DND-41 (cell line): ENCODE results near the gene DPP7.

Source experiments
- ATAC-seq: fragments of 200-7000 bp; cut with Tn5 transposase; 3 replicates; pipeline ENCODE4 v1.9.1; 2021; ENCODE audit warnings: low read depth; ENCODE audit not compliant: insufficient read depth
- DNase-seq: peaks from one replicate; pipeline ENCODE4 v3.0.0-alpha.2; 2020
- H2AFZ ChIP-seq: 2 replicates; pipeline ENCODE4 v1.6.0; 2012; ENCODE audit warnings: low read depth, low read length
- H3K27ac ChIP-seq: 2 replicates; pipeline ENCODE4 v1.5.1; 2012; ENCODE audit warnings: low read length, inconsistent platforms
- H3K27me3 ChIP-seq: fragments of 200-600 bp; sonication (generic); 2 replicates; pipeline ENCODE4 v1.6.0; 2012; ENCODE audit warnings: low read length, mild to moderate bottlenecking, inconsistent platforms; ENCODE audit not compliant: insufficient read depth, poor library complexity
- H3K36me3 ChIP-seq: 2 replicates; pipeline ENCODE4 v1.5.1; 2012; ENCODE audit warnings: low read length, inconsistent platforms; ENCODE audit not compliant: insufficient read depth
- H3K4me1 ChIP-seq: 2 replicates; pipeline ENCODE4 v1.5.1; 2012; ENCODE audit warnings: mild to moderate bottlenecking, low read length; ENCODE audit not compliant: insufficient read depth
- H3K4me2 ChIP-seq: 2 replicates; pipeline ENCODE4 v1.6.0; 2012; ENCODE audit warnings: mild to moderate bottlenecking, moderate library complexity, low read length, inconsistent platforms; ENCODE audit not compliant: insufficient read depth
- H3K4me3 ChIP-seq, 2 experiments: fragments of 200-600 bp in 1 of 2; shearing (Covaris generic) in 1 of 2; 2 replicates each; pipeline ENCODE4 v1.5.1; 2012 to 2016; ENCODE audit warnings: inconsistent platforms in 2 of 2, low read length in 2 of 2, mild to moderate bottlenecking in 2 of 2, low read depth in 1 of 2, moderate library complexity in 1 of 2
- H3K79me2 ChIP-seq: 2 replicates; pipeline ENCODE4 v1.6.0; 2012; ENCODE audit warnings: low read length, inconsistent platforms; ENCODE audit not compliant: insufficient read depth
- H3K9ac ChIP-seq: 2 replicates; pipeline ENCODE4 v1.6.0; 2012; ENCODE audit warnings: low read depth, mild to moderate bottlenecking, inconsistent platforms, low read length, moderate library complexity
- H3K9me3 ChIP-seq: 2 replicates; pipeline ENCODE4 v1.5.1; 2012; ENCODE audit warnings: low read length, moderate library complexity, mild to moderate bottlenecking, inconsistent platforms; ENCODE audit not compliant: insufficient read depth, severe bottlenecking
- H4K20me1 ChIP-seq: 2 replicates; pipeline ENCODE4 v1.6.0; 2012; ENCODE audit warnings: low read length; ENCODE audit not compliant: insufficient read depth
- CTCF ChIP-seq: IDR thresholded peaks from 2 replicates; pipeline ENCODE4 v1.5.1; 2012; ENCODE audit warnings: borderline replicate concordance, low read length, moderate library complexity, mild to moderate bottlenecking; ENCODE audit not compliant: poor library complexity, severe bottlenecking; ENCODE audit errors: extremely low read depth
- EZH2 ChIP-seq: IDR thresholded peaks from 3 replicates; pipeline ENCODE4 v1.6.1; 2012; ENCODE audit warnings: borderline replicate concordance, low read depth, mild to moderate bottlenecking, moderate library complexity, low read length, inconsistent platforms; ENCODE audit not compliant: severe bottlenecking

The DPP7 gene

GRCh38 chr9:137066096-137066861 lies 48.3 kb downstream of the DPP7 start:
- ATAC-seq = no peak
- DNase-seq = no peak
- peaks cover 33% of the 10 kb centered on the region for H3K4me1 ChIP-seq
- no peaks in the 10 kb centered on the region for H3K27me3 ChIP-seq
- H3K4me3 ChIP-seq = no peak overlapping the region
- no peak overlapping the region for H3K4me2 ChIP-seq
- no peak overlapping the region for H3K9ac ChIP-seq
- H4K20me1 ChIP-seq = peaks cover 52% of the 10 kb centered on the region
- no peak for TF ChIP-seq CTCF
- no peak for TF ChIP-seq EZH2
- no peak overlapping the region for H3K27ac ChIP-seq
- no peak overlapping the region for H2AFZ ChIP-seq
- H3K36me3 ChIP-seq = peaks cover 29% of the 10 kb centered on the region
- no peaks in the 10 kb centered on the region for H3K9me3 ChIP-seq
- peaks cover 16% of the 10 kb centered on the region for H3K79me2 ChIP-seq

- H4K20me1 ChIP-seq = peaks cover 52% of the 10 kb centered on the region
Measured at GRCh38 chr9:137065336-137065967, 49.1 kb downstream of the DPP7 start.

GRCh38 chr9:137064880-137065164 lies 49.7 kb downstream of the DPP7 start:
- Histone ChIP-seq H4K20me1 (peaks cover 52% of the 10 kb centered on the region), H3K9me3 (no peaks in the 10 kb centered on the region), H3K36me3 (peaks cover 29% of the 10 kb centered on the region), H3K27ac (no peak overlapping the region), H3K4me2 (no peak overlapping the region), H3K79me2 (peaks cover 13% of the 10 kb centered on the region), H2AFZ (no peak overlapping the region), H3K9ac (no peak overlapping the region), H3K4me1 (peaks cover 23% of the 10 kb centered on the region), H3K4me3 (no peak overlapping the region), H3K27me3 (no peaks in the 10 kb centered on the region)
- ATAC-seq = no peak
- TF ChIP-seq EZH2 = no peak
- TF ChIP-seq CTCF = no peak
- DNase-seq = no peak

More at GRCh38 chr9:137065336-137065967, 49.1 kb downstream of the DPP7 start:
- no peak overlapping the region for H3K4me2 ChIP-seq
- no peak for TF ChIP-seq EZH2
- no peak for TF ChIP-seq CTCF
- H3K4me3 ChIP-seq = no peak overlapping the region
- H3K4me1 ChIP-seq = peaks cover 25% of the 10 kb centered on the region
- peaks cover 13% of the 10 kb centered on the region for H3K79me2 ChIP-seq
- no peak overlapping the region for H3K27ac ChIP-seq
- ATAC-seq = no peak
- H3K9me3 ChIP-seq = no peaks in the 10 kb centered on the region
- no peak for DNase-seq
- H3K9ac ChIP-seq = no peak overlapping the region
- peaks cover 29% of the 10 kb centered on the region for H3K36me3 ChIP-seq
- no peak overlapping the region for H2AFZ ChIP-seq
- H3K27me3 ChIP-seq = no peaks in the 10 kb centered on the region
